GM13977 (cell line): ENCODE results near the gene CTXN1.

Experiments
- DNase-seq: peaks from one replicate; pipeline ENCODE4 v3.0.0; 2012; ENCODE audit warnings: low spot score
- CTCF ChIP-seq: IDR thresholded peaks from 2 replicates; pipeline ENCODE4 v1.5.1; 2012; ENCODE audit warnings: mild to moderate bottlenecking, control low read depth; ENCODE audit not compliant: insufficient read depth; ENCODE audit errors: extremely low read depth, missing control alignments
- in situ Hi-C: fragments of 300-500 bp; cut with MboI; formaldehyde crosslinking; loops from one replicate; pipeline ENCODE4 v1.12.0; 2022; ENCODE audit warnings: low sequenced_read_pairs, low pct_unique_long_range_greater_than_20kb, mixed read lengths, inconsistent platforms; ENCODE audit not compliant: unreplicated experiment

CTXN1 gene

GRCh38 chr19:7968796-7969554 lies 43.0 kb upstream of the CTXN1 start:
- in situ Hi-C loops = no loop called here
- DNase-seq = no peak
- TF ChIP-seq CTCF = no peak

GRCh38 chr19:7968008-7968795 lies 42.3 kb upstream of the CTXN1 start:
- no peak for DNase-seq
- in situ Hi-C loops = no loop called here

GRCh38 chr19:7965921-7966665 lies 40.2 kb upstream of the CTXN1 start:
- in situ Hi-C loops = no loop called here
- no peak for TF ChIP-seq CTCF
- DNase-seq = no peak

More at GRCh38 chr19:7968008-7968795, 42.3 kb upstream of the CTXN1 start:
- TF ChIP-seq CTCF = no peak

GRCh38 chr19:7965259-7965841 lies 39.4 kb upstream of the CTXN1 start:
- no peak for DNase-seq
- TF ChIP-seq CTCF = no peak
- in situ Hi-C loops = no loop called here

GRCh38 chr19:7963566-7963965 lies 37.6 kb upstream of the CTXN1 start:
- no peak for TF ChIP-seq CTCF
- no peak for DNase-seq
- in situ Hi-C loops = no loop called here

- in situ Hi-C loops = no loop called here
- DNase-seq = no peak
- TF ChIP-seq CTCF = no peak
Observed at GRCh38 chr19:7962644-7963268, 36.8 kb upstream of the CTXN1 start.
